Measurements from ENCODE around the gene ZBTB34. TPM values are rescaled to one million over a fixed set of nuclear protein-coding genes. Genes with fewer than 3 reads are reported as not detected.

Gene ZBTB34
- total RNA-seq, 4 donors from 2014 or later, result 7.4 to 12.3 (median 10.6) TPM

DNA sequence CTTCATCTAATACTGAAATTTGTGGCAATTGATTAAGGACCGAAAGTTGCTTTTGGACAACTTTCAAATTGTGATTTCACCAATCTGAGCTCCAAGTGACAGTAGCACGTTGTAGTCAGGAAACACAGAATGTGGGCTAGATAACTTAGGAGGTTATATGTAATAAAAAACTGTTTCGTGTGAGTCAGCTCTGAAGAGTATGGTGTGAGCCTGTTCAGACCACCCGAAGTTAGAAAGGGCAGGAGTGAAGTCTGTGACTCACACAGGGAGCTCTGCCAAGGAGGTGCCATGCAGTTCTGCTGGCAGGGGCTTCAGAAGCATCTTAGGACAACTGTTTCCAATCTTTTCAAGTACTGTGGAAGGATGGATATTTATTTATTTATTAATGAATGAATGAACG is 16.4 kb upstream of the ZBTB34 start:
- Histone ChIP-seq H3K9me3 (no peaks in the 10 kb centered on the region), H3K27ac (no peak overlapping the region), H3K36me3 (no peaks in the 10 kb centered on the region), H3K4me1 (no peaks in the 10 kb centered on the region), H3K4me3 (no peak overlapping the region), H3K27me3 (no peaks in the 10 kb centered on the region)
- DNase-seq, result no peak
- TF ChIP-seq POLR2A (IDR thresholded peaks at IDR 0.05), result no peak
- TF ChIP-seq, protein P1, sequence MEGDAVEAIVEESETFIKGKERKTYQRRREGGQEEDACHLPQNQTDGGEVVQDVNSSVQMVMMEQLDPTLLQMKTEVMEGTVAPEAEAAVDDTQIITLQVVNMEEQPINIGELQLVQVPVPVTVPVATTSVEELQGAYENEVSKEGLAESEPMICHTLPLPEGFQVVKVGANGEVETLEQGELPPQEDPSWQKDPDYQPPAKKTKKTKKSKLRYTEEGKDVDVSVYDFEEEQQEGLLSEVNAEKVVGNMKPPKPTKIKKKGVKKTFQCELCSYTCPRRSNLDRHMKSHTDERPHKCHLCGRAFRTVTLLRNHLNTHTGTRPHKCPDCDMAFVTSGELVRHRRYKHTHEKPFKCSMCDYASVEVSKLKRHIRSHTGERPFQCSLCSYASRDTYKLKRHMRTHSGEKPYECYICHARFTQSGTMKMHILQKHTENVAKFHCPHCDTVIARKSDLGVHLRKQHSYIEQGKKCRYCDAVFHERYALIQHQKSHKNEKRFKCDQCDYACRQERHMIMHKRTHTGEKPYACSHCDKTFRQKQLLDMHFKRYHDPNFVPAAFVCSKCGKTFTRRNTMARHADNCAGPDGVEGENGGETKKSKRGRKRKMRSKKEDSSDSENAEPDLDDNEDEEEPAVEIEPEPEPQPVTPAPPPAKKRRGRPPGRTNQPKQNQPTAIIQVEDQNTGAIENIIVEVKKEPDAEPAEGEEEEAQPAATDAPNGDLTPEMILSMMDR (IDR thresholded peaks at IDR 0.05), result no peak

DNA sequence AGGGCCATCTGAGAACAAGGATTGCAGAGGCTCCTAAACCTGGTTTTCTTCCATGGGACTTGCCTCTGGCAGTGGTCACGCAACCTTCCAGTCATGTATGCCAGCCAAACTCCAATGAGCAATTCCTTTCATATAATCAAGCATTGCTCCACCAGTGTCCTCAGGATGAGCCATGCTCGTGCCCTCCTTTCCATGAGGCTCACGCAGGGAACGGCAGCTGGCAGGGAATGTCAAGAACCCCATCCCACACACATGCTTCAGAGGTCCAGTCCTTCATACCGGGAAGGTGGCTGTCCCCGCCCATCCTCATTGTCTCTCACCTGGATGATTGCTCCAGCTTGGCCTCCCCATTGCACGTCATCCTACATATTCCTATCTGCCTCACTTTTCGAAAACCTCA is 13.4 kb upstream of the ZBTB34 start:
- no peaks in the 10 kb centered on the region for H3K27me3 ChIP-seq
- no peak overlapping the region for H3K4me3 ChIP-seq
- H3K36me3 ChIP-seq, result no peaks in the 10 kb centered on the region
- H3K27ac ChIP-seq, result no peak overlapping the region
- no peaks in the 10 kb centered on the region for H3K9me3 ChIP-seq
- no peak for DNase-seq
- H3K4me1 ChIP-seq, result no peaks in the 10 kb centered on the region
- TF ChIP-seq POLR2A (IDR thresholded peaks at IDR 0.05), result no peak

DNA sequence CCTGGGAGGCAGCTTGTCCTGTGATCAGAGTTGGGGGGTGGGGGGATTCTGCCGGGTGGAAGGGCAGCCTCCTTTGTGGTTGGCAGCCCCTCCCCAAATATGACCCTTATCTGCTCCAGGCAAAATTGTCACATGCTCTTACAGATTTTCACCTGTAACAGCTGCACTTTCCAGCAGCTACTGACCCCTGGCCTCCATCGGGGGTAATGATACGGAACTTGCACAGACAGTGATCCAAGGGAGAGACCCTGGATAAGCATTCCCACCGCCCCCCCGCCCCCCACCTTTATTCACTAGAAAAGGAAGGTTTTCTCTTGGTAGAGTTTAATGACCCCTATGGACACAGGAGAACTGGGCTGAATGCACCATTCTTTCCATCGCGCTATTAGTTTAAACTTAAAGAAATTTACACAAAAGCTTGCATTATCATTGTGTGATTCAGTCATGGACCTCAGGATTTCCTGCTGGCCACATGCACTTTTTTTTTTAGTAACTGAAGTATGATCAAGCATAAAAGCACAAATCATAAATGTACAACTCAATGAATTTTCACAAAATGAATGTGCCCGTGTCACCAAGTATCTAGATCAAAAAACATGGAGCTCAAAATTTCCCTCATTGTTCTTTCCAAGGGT is 10.7 kb upstream of the ZBTB34 start:
- Histone ChIP-seq H3K4me3 (no peak overlapping the region), H3K4me1 (no peaks in the 10 kb centered on the region), H3K9me3 (no peaks in the 10 kb centered on the region), H3K27ac (no peak overlapping the region), H3K36me3 (no peaks in the 10 kb centered on the region), H3K27me3 (no peaks in the 10 kb centered on the region)
- no peak for TF ChIP-seq POLR2A (IDR thresholded peaks at IDR 0.05)
- TF ChIP-seq, protein P1 (IDR thresholded peaks at IDR 0.05), result no peak
- no peak for DNase-seq

DNA sequence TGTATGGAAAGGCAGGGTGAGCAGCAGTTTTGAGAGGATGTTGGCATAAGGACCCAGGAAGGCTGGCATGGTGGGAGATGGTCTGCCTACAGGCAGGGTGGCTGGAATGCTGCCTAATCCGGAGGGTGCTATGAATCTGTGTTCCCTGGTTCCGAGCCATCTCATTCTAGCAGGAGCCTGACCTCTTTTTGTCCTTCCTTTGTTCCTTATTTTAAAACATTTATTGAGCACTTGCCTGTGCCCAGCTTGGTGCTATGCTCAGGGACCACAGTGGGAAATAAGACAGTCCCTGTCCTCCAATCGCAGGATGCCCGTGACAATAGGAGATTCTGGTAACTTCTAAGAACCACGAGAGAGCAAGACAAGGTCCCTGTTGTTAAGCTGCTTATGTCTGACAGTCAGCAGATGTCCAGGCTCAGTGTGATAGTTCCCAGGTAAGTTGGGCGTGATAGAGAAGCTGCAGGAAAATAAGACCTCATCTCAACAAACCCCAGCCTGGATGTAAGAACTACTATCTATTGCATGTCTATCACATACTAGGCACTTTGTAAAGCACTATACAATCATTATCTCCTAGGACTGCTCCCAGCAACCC is 9.1 kb upstream of the ZBTB34 start:
- no peak for TF ChIP-seq POLR2A (IDR thresholded peaks at IDR 0.05)
- TF ChIP-seq, protein P1 (IDR thresholded peaks at IDR 0.05), result no peak
- H3K27me3 ChIP-seq, result no peaks in the 10 kb centered on the region
- H3K27ac ChIP-seq, result no peak overlapping the region
- H3K36me3 ChIP-seq, result no peaks in the 10 kb centered on the region
- DNase-seq, result no peak
- no peak overlapping the region for H3K4me3 ChIP-seq
- H3K4me1 ChIP-seq, result no peaks in the 10 kb centered on the region
- no peaks in the 10 kb centered on the region for H3K9me3 ChIP-seq

DNA sequence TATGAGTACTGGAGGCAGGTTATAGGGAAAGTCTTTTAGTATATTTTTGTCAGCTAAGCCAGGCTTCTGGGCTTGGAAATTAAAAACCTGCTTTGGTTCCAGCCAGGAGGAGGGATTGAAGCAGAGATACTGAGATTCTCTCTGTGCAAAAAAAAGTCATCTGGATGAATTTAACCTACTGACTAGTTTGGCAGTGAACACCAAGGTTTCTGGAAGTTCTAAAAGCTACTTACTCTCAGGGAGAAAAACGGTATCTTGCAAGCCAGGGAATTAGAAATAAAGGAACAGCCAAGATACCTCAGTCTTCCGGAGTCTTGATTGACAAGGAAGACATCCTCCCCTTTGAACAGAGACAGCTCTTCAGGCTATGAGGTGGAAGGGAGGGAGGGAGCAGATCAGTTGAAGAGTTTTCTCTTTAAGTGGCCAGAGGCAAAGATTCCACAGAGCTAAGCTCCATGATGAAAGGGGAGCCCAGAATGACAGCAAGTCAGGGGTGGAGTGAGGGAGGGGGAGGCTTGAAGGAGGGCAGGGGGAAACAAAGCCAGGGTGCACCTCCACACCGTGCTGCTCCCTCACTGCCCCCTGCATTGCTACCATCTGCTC is 8.3 kb upstream of the ZBTB34 start:
- H3K4me1 ChIP-seq, result no peaks in the 10 kb centered on the region
- no peaks in the 10 kb centered on the region for H3K27me3 ChIP-seq
- TF ChIP-seq, protein P1 (IDR thresholded peaks at IDR 0.05), result no peak
- TF ChIP-seq POLR2A (IDR thresholded peaks at IDR 0.05), result no peak
- no peak overlapping the region for H3K27ac ChIP-seq
- H3K4me3 ChIP-seq, result no peak overlapping the region
- no peaks in the 10 kb centered on the region for H3K36me3 ChIP-seq
- no peaks in the 10 kb centered on the region for H3K9me3 ChIP-seq
- DNase-seq, result no peak

DNA sequence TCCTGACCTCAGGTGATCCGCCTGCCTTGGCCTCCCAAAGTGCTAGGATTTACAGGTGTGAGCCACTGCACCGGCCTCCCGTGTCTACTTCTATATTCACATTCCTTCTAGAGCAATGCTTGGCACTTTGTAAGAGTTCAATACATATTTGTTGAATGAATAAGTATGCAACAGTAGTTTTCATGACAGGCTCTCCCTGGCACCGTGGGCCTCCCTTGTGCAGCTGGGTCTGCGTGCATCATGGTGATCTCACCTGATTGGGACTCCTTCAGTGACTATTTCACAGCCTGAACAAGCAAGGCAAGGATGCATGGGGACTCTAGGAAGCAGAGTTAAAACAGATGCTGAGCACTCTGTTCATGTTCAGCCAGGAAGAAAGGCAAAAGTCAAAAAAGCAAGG is 6.8 kb upstream of the ZBTB34 start:
- Histone ChIP-seq H3K27ac (no peak overlapping the region), H3K36me3 (no peaks in the 10 kb centered on the region), H3K9me3 (no peaks in the 10 kb centered on the region), H3K27me3 (no peaks in the 10 kb centered on the region), H3K4me3 (no peak overlapping the region), H3K4me1 (no peaks in the 10 kb centered on the region)
- TF ChIP-seq POLR2A (IDR thresholded peaks at IDR 0.05), result no peak
- TF ChIP-seq, protein P1 (IDR thresholded peaks at IDR 0.05), result no peak
- no peak for DNase-seq
